NCI-H1694 treated with DMSO at 0.1 percent for 48 hours (cell line): ENCODE measurements around the gene KIF1B.

Experiments used
- DNase-seq: peaks from one replicate; lab custom pipeline; 2025; lab: John Stamatoyannopoulos, UW

KIF1B gene, protein sequence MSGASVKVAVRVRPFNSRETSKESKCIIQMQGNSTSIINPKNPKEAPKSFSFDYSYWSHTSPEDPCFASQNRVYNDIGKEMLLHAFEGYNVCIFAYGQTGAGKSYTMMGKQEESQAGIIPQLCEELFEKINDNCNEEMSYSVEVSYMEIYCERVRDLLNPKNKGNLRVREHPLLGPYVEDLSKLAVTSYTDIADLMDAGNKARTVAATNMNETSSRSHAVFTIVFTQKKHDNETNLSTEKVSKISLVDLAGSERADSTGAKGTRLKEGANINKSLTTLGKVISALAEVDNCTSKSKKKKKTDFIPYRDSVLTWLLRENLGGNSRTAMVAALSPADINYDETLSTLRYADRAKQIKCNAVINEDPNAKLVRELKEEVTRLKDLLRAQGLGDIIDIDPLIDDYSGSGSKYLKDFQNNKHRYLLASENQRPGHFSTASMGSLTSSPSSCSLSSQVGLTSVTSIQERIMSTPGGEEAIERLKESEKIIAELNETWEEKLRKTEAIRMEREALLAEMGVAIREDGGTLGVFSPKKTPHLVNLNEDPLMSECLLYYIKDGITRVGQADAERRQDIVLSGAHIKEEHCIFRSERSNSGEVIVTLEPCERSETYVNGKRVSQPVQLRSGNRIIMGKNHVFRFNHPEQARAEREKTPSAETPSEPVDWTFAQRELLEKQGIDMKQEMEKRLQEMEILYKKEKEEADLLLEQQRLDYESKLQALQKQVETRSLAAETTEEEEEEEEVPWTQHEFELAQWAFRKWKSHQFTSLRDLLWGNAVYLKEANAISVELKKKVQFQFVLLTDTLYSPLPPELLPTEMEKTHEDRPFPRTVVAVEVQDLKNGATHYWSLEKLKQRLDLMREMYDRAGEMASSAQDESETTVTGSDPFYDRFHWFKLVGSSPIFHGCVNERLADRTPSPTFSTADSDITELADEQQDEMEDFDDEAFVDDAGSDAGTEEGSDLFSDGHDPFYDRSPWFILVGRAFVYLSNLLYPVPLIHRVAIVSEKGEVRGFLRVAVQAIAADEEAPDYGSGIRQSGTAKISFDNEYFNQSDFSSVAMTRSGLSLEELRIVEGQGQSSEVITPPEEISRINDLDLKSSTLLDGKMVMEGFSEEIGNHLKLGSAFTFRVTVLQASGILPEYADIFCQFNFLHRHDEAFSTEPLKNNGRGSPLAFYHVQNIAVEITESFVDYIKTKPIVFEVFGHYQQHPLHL (N-terminal part only)

GRCh38 chr1:10209905-10210810 lies at the start of gene KIF1B:
TSS of gene KIF1B (plus strand) at chr1:10210570. CDS start at chr1:10232329, 21,759 bp downstream.
- DNase-seq: peak; percentile 75

- no peak for DNase-seq
Measured at GRCh38 chr1:10160907-10161490, 49.4 kb upstream of the KIF1B start.

- no peak for DNase-seq
Measured at GRCh38 chr1:10161541-10162290, 48.7 kb upstream of the KIF1B start.

DNA sequence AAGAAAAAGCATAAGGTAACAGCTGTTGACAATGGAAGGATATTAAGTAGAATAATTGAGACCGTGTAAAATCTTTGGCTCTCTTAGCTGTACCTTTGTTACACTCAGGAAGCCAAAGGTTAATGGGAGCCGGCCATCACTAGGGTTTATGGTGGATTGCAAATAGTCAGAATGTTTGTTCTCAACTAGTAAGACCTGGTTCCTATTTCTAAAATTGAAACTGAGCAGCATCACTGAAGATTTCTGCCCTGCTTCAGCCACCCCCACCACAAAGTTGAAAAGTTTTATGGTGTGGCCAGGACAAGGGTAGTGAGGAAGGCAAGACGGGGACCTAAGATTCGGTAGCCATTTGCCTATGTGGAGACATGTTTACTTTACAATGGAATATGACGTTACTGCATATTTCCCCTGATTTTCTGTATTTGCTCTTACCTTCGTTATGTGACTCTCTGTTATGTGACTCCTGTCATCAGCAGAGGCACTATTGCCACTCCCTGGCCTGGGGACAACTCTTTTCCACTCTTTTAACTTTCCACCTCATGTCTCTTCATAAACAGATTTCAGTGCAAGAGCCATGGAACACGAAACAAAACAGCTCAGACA lies 41.4 kb upstream of the KIF1B start:
- no peak for DNase-seq

GRCh38 chr1:10170239-10170574 lies 40.2 kb upstream of the KIF1B start:
- no peak for DNase-seq

GRCh38 chr1:10171105-10171767 lies 39.1 kb upstream of the KIF1B start:
- DNase-seq: no peak

- DNase-seq: no peak
Measured at GRCh38 chr1:10171995-10172669, 38.2 kb upstream of the KIF1B start.

GRCh38 chr1:10173582-10173981 lies 36.8 kb upstream of the KIF1B start:
- DNase-seq: no peak

DNA sequence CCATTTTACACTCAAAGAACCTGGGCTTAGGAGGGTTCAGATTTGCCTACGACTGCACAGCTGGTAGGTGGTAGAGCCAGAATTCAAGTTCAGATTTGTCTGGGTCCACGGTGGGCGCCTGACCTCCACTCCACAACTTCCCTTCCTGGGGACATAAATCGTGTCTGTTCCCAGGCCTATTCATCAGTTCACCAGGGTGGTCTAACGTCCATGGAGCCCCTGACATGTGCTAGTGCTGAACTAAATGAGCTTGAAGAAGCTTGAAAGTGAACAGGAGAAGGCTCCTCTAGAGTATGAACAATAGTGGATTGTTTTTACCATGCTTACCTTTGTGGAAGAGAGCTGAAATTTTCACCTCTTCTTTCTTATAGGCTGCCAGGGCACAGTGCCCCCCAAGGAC lies 32.5 kb upstream of the KIF1B start:
- no peak for DNase-seq

DNA sequence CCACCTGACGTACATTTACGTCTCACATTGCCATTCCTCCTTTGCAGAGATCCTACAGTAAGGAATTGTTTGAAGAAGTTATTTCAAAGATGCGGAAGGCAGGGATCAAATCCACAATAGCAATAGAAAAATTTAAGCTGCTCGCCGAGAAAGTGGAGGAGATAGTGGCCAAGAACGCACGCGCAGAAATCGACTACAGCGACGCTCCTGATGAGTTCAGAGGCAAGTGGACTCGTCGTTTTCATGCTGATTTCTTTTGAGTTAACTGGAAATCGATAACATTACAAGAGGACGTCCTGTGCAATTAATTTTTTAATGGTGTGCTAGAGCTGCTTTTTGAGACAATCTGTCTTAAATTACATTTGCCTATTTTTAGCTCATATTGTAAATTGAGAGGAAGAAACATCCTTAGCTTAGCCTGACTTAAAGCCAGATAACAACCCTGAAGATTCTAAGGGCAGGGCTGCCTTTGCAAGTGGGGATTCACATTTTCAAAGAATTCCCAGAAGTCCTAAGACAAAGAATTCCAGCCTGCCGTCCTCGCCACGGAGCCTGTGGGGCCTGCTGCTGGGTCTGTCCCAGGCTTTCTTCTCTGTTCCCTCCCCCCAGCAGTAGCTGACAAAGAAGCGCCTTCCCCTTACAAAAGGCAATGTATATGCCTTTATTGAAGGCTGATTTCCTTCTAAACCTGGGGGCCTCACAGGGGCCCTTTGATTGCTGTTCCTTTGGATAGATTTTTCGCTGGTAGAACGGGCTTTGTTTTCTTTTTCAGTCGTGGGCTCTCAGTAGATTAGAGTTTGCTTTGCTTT lies 31.6 kb upstream of the KIF1B start:
- no peak for DNase-seq

DNA sequence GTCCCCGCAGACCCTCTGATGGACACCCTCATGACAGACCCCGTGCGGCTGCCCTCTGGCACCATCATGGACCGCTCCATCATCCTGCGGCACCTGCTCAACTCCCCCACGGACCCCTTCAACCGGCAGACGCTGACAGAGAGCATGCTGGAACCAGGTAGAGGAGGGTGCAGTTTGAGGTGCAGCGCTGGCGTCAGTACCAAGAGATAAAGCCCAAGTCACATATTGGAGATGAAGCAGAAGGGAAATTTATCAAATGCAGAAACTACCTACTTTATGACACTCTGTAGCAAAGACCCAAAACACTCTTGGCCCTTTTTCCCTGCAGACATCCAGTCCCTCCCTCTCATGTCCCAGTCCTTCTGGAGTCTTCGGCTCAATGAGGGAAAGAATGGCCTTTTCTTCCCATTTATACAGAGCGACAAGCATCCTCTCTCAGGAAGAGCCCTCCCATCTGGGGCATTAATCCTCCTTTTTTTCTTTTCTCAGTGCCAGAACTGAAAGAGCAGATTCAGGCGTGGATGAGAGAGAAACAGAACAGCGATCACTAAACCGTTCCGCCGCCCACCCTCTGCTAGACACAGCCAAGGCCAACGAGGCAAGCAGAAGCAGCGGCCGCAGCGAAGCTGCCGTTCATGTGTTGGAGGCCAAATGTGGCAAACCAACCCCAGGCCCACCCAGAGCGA lies 30.8 kb upstream of the KIF1B start:
- DNase-seq: no peak

DNA sequence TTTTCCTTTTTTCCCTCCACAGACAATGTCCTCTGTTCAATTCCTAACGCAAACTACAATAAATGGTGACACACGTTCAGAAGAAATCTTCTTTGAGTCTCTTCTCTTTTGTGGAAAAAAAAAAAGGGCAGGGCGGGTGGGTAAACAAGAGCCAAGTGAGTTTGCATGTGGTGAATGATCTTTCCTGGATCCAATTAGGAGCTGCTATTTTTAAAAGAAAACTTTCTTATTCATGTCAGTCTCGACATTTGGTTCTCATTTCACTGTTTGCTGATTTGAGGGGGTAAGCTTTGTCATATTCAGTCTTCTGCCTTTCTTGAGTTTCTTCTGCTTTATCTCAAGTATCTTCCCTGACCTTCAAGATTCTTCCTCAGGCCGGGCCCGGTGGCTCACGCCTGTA lies 29.2 kb upstream of the KIF1B start:
- DNase-seq: no peak

DNA sequence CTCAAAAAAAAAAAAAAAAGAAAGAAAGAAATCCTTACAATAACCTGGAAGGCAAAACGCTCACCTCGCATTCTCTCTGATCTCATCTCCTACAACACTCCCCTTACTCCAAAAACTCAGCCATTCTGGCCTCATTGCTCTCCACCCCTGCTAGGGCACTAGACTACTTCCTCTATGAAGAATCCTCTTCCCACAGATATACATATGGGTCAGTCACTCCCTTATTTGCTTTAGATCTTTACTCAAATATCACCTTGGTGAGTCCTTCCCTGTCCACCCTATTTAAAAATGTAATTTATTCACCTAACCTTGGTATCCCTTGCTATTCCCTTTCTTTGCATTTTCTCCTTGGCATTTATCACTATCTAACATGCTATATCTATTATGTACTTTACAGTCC lies 24.6 kb upstream of the KIF1B start:
- no peak for DNase-seq

DNA sequence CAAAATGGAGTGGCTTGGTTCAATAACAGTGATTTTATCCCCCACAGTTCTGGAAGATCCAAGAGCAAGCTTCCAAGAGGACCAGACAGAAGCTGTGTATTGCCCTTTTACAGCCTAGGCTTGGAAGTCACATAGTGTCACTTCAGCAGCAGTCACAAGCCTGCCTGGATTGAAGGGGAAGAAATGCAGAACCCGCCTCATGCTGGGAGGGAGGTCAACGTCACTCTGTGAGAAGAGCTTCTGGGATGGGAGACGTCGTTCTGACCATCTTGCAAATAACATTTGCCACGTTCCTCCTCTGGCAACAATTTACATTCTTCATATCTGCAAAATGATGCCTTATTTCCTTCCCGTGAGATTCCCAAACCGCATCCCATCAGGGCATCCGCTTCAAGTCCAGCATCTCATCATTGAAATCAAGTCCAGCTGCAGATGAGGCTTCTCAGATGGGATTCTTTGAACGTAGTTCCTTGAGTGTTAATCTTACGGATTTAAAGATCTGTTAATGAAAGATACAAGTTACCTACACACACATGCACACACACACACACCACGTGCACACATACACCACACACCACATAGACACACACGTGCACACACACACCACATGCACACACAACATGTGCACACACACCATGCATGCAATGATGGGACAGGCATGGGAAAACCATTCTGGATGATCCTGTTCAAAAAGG lies 23.9 kb upstream of the KIF1B start:
- DNase-seq: no peak

GRCh38 chr1:10187026-10187334 lies 23.4 kb upstream of the KIF1B start:
- no peak for DNase-seq

DNA sequence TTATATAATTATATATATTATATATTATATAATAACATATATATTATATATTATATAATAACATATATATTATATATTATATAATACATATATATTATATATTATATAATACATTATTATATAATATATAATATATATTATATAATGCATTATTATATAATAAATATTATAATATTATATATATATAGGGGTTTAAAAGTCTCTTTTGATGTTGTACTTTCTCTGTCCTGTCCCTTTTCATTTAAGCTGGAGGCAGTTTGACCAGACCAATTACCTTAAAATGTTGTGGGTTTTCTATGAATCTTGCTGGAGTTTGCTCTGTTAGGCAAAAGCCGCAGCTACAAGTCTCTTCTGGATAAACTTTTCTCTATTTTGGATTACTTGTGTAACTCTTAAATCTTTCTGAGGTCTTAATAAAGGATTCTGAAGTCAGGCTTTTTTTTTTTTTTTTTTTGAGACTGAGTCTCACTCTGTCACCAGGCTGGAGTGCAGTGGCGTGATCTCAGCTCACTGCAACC lies 22.2 kb upstream of the KIF1B start:
- DNase-seq: no peak

GRCh38 chr1:10189659-10190058 lies 20.7 kb upstream of the KIF1B start:
- no peak for DNase-seq
